22Rv1 (cell line): ENCODE results near the gene PTPN9.

Experiments
- ZFX ChIP-seq: fragments of 450-650 bp; IDR thresholded peaks from 2 replicates; pipeline ENCODE4 v1.6.1; 2017; ENCODE audit warnings: antibody characterized with exemption, borderline replicate concordance
- TF ChIP-seq, protein P1 (sequence below): fragments of 450-650 bp; IDR thresholded peaks from 2 replicates; pipeline ENCODE4 v1.5.1; 2017; ENCODE audit warnings: mild to moderate bottlenecking

DNA sequence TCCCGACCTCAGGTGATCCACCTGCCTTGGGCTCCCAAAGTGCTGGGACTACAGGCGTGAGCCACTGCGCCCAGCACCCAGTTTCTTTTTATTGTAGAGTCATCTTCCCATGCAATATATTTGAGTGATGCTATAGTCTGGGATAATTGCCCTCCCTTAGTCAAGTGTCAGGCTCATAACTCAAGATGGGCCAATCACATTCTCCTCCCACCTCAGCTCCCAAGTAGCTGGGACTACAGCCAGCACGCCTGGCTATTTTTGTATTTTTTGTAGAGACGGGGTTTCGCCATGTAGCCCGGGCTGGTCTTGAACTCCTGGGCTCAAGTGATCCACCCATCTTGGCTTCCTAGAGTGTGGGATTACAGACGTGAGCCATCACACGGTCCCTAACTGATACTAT is 15.2 kb upstream of the PTPN9 start:
- no peak for TF ChIP-seq ZFX
- TF ChIP-seq, protein P1, sequence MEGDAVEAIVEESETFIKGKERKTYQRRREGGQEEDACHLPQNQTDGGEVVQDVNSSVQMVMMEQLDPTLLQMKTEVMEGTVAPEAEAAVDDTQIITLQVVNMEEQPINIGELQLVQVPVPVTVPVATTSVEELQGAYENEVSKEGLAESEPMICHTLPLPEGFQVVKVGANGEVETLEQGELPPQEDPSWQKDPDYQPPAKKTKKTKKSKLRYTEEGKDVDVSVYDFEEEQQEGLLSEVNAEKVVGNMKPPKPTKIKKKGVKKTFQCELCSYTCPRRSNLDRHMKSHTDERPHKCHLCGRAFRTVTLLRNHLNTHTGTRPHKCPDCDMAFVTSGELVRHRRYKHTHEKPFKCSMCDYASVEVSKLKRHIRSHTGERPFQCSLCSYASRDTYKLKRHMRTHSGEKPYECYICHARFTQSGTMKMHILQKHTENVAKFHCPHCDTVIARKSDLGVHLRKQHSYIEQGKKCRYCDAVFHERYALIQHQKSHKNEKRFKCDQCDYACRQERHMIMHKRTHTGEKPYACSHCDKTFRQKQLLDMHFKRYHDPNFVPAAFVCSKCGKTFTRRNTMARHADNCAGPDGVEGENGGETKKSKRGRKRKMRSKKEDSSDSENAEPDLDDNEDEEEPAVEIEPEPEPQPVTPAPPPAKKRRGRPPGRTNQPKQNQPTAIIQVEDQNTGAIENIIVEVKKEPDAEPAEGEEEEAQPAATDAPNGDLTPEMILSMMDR, result no peak
